HG03159 (cell line): ENCODE measurements around the gene MAP4K4.

Source experiments
- ATAC-seq: cut with Tn5 transposase; IDR thresholded peaks from one replicate; pipeline ENCODE4 v1.9.1; 2021; ENCODE audit warnings: mild to moderate bottlenecking, moderate library complexity; ENCODE audit not compliant: unreplicated experiment

MAP4K4 gene

GRCh38 chr2:101787097-101787496 lies 89.6 kb downstream of the MAP4K4 start:
- no peak for ATAC-seq

GRCh38 chr2:101788565-101788964 lies 91.1 kb downstream of the MAP4K4 start:
- ATAC-seq, result no peak

GRCh38 chr2:101788995-101789970 lies 91.8 kb downstream of the MAP4K4 start:
- ATAC-seq, result no peak

GRCh38 chr2:101790416-101790815 lies 92.9 kb downstream of the MAP4K4 start:
- no peak for ATAC-seq

GRCh38 chr2:101790857-101791256 lies 93.3 kb downstream of the MAP4K4 start:
- ATAC-seq, result no peak

- no peak for ATAC-seq
Measured at GRCh38 chr2:101792208-101792607, 94.7 kb downstream of the MAP4K4 start.

- ATAC-seq, result no peak
Measured at GRCh38 chr2:101793277-101793969, 95.9 kb downstream of the MAP4K4 start.

GRCh38 chr2:101794141-101794540 lies 96.6 kb downstream of the MAP4K4 start:
- no peak for ATAC-seq

- ATAC-seq, result no peak
Measured at GRCh38 chr2:101795033-101795432, 97.5 kb downstream of the MAP4K4 start.

GRCh38 chr2:101796825-101797600 lies 99.5 kb downstream of the MAP4K4 start:
- ATAC-seq, result no peak

GRCh38 chr2:101801496-101801895 lies 104.0 kb downstream of the MAP4K4 start:
- no peak for ATAC-seq

GRCh38 chr2:101802329-101802728 lies 104.8 kb downstream of the MAP4K4 start:
- ATAC-seq, result no peak

GRCh38 chr2:101803128-101803527 lies 105.6 kb downstream of the MAP4K4 start:
- no peak for ATAC-seq

- no peak for ATAC-seq
Measured at GRCh38 chr2:101803945-101804696, 106.6 kb downstream of the MAP4K4 start.

- no peak for ATAC-seq
Measured at GRCh38 chr2:101805152-101806088, 107.9 kb downstream of the MAP4K4 start.

GRCh38 chr2:101806123-101806522 lies 108.6 kb downstream of the MAP4K4 start:
- no peak for ATAC-seq

- no peak for ATAC-seq
Measured at GRCh38 chr2:101806701-101807100, 109.2 kb downstream of the MAP4K4 start.

- no peak for ATAC-seq
Measured at GRCh38 chr2:101807242-101807641, 109.7 kb downstream of the MAP4K4 start.

- ATAC-seq, result no peak
Measured at GRCh38 chr2:101808006-101808562, 110.6 kb downstream of the MAP4K4 start.
